Stimulated activated CD4-positive, alpha-beta T cell treated with anti-CD3 and anti-CD28 coated beads, Interleukin-1b, Interleukin-23, amount 100 ng/mL, for 24 hours (primary cell): ENCODE measurements around the gene UFC1.
A peak's percentile ranks its signal among the peaks of the same experiment; 100 is the strongest.

Experiments
- DNase-seq, 4 experiments: peaks; one replicate each; pipeline ENCODE4 v3.0.0-alpha.2; 2020; ENCODE audit warnings: low read depth in 4 of 4, low spot score in 1 of 4

Gene UFC1

DNA sequence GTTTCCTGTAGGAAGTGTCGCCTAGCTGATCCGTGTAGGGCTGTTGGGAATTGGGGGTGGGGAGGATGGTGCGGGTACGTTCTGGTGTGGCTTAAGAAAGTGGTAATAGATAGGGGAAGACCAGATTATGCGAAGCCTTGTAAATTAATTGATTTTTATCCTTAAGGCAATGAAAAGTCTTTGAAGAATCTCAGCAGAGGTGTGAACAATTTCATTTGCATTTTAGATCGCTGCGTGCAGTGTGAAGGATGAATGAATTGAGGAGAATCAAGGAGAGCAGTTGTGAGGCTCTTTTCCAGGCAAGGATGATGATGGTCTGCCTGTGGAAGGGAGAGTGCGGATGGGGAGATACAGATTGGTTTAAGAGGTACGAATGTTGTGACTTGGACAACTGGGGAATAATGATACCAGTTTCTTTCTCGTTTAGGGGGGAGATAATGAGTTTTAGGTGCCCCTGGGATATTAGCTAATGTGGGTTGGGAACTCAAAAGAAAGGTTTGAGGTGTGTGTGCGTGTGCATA is 20.5 kb upstream of the UFC1 start:
- DNase-seq = no peak

DNA sequence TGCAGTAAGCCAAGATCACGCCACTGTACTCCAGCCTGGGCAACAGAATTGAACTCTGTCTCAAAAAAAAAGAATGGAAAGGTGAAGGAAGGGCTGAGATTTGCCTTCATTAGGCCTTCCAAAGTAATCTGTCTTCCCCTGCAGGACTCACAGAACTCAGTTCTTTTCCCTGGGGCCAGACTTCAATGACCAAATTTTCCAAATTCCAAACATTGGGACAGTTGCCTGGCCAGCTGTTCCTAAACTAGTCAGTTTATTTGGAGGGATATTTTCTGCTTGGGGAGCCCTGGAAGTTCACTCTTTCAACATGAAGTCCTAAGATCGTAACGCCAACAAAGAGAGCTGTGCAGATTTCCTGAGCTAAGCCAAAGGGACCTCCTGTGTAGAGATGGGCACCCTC is 15.9 kb upstream of the UFC1 start:
- DNase-seq = no peak

DNA sequence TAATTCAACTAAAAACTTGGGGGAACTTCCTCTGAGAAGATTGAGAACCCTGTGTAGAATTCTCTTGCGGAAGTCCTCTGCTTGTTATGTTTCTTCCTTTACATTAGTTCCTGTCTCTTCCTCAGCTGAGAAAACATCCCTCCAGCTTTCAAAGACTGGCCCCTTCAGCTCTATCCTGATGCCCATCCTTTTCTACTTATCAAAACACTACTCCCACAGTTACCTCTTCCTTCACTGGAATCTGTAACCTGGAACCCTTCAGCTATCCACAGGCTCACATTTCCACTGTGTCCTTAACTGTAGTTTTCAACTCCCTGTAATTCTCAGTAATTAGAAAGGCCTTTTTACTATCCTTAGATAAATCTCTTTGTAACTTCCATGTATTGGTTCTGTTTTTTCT is 15.3 kb upstream of the UFC1 start:
- DNase-seq = no peak

DNA sequence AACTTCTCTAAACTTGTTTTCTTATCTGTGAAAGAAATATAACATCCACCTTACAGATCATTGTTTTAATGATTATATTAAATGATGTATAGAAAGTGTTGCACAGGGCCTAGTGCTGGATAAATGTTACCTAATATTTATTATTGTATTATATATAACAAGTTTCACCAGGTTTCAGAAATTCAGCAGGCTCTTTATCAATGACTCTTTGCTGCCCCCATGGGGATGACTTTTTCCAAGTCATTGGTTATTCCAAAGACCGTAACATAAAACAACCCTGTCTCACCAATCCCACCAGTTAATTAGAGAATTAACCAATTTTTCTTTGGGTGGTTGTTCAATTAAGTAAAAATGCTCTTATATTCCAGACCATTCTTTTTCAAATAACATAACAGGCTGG is 14.0 kb upstream of the UFC1 start:
- no peak for DNase-seq

DNA sequence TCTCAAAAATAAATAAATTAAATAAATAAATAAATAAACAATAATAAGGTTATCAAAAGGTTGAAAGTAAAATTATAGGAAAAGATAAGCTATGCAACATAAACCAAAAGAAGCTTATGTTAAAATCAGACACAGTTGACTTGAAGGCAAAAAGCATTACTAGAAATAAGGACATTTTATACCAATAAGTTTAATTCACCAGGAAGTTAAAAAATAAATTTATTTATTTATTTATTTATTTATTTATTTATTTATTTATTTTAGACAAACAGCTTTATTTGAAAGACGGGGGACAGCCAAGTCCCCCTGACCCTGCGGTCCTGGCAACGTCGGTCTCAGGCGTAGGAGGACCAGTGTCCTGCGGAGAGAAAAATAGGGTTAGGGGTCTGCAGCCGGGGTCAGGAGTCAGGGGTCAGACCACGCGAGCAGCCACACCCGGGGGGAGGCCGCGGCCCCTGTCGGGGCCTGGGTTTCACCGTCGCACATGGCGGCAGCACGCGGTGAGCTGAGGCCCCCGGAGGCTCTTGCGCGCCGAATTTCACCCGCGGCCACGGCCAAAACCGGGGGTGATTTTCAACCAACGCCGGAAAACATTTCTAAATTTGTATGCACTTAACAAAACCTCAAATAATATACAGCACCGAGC is 12.9 kb upstream of the UFC1 start:
- DNase-seq = no peak

DNA sequence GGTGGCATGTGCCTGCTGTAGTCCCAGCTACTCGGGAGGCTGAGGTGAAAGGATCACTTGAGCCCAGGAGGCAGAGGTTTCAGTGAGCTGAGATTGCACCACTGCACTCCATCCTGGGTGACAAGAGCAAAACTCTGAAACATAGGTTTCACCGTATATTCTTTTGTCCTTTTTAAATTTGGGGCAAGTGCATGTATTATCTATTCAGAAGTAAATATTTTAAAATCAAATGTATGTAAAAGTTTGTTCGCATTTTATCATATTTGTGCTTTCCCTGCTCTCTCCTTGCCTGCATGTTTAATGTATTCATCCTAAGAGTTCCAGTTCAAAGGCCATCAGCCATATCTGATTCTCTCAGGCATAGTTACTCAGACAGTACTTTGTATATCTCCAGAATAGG is 7.9 kb upstream of the UFC1 start:
- no peak for DNase-seq

DNA sequence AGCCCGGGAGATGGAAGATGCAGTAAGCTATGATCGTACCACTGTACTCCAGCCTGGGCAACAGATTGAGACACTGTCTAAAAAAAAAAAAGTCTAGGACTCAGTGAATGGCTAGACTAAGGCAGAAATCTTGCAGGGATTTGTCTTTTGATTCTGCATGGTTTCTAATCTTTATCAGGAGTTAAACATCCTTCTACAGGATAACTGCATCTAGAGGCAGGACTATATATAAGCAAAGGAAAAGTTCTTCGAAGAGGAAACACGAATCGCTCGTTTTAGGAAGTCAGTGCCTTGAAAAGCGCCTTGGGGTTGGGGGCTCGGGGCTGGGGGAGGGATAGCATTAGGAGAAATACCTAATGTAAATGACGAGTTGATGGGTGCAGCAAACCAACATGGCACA is 602 bp upstream of the UFC1 start:
- DNase-seq = no peak

DNA sequence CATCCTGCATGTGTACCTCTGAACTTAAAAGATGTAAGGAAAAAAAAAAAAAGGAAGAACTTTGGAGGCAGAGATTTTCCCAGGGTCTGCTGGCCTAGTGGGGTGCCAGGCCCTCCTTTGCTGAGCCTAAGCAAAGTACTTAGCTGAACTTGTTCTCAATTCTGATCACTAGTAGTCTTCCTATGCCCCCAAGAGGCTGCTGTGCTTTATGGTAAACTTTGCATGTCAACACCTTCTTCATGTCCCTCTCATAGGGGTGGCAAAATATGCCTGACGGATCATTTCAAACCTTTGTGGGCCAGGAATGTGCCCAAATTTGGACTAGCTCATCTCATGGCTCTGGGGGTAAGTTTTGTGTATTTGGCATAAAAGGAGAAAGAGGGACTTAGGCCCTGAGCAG is 4.1 kb downstream of the UFC1 start:
- no peak for DNase-seq

DNA sequence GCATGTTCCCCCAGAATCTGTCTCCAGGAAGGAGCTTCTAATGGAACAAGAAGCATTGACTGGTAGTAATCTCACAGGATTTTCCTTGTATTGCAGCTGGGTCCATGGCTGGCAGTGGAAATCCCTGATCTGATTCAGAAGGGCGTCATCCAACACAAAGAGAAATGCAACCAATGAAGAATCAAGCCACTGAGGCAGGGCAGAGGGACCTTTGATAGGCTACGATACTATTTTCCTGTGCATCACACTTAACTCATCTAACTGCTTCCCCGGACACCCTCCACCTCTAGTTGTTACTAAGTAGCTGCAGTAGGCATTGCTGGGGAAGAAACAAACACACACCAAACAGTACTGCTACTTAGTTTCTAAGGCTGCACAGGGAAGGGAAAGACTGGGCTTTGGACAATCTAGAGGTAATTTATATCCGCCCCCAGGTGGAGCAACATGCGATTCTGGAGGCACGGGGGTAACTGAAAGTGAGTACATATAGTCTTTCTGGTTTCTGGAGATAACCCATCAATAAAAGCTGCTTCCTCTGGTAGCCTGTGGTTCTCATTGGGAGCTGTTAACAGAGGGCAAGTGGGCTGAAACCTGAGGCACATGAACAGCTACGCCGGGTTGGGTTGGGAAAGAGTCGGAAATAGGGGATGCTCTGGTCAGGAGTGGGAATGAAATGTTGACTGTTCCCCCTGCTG is 4.7 kb downstream of the UFC1 start:
- DNase-seq = no peak

DNA sequence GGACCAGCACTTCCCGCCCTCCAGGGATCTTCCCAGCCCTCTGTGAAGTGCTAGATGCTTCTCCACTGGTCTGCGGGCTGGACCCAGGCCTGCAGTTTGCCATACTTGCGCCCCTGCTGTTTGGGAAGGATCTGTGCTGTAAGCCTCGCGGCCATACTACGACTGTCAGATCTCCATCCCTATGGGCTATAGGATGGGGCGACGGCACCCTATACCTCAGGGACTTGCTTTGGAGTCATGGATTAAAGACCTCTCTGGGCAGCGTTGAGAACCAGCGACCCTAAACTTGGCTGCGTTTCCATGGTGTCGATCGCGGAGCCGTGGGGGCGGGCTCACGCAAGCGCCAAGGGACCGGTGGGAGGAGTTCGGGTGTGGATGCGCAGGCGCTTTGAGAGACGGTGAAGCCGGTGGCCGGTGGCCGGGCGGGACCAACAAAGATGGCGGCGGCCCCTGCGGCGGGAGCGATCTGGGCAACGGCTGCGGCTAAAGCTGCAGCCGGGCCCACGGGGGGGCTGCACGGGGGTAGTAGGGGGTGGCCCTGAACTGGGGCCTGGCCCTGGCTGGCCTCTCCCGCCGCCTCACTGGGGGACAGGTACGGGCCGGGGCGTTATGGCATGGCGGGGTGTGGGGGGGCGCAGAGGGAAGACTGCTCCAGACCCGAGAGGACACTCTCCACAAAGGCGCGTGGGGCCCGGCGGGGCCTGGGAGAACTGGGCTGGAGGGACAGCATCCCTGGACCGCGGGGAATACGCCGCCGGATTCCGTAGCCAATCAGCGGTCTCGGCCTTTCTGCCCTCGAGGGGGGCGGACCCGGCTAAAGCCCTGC is 5.5 kb downstream of the UFC1 start, which contains the start of gene USP21:
Gene USP21, plus strand, starts transcription at position 414 of the 826 bp plus-strand sequence. CDS start 1,141 bp downstream, outside the sequence.
- DNase-seq = peak; percentile 79 to 89 (median 84)

DNA sequence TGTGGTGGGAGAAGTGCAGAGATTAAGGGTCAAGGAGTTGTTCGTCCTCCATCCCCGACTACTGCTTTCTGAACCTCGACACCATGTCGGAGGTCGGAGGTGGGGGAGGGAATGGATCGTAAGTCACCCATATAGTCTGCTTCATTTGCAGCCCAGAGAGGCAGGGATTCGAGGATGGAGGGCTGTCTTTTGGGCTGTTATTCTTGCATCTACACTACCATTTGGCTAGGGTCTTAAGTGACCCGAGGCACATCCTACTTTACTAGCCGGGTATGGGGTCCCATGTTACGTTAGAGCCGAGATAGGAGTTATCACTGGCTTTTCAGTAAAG is 6.1 kb downstream of the UFC1 start:
- DNase-seq = no peak

DNA sequence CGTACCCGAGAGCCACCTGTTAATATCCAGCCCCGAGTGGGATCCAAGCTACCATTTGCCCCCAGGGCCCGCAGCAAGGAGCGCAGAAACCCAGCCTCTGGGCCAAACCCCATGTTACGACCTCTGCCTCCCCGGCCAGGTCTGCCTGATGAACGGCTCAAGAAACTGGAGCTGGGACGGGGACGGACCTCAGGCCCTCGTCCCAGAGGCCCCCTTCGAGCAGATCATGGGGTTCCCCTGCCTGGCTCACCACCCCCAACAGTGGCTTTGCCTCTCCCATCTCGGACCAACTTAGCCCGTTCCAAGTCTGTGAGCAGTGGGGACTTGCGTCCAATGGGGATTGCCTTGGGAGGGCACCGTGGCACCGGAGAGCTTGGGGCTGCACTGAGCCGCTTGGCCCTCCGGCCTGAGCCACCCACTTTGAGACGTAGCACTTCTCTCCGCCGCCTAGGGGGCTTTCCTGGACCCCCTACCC is 6.9 kb downstream of the UFC1 start:
- DNase-seq = no peak

DNA sequence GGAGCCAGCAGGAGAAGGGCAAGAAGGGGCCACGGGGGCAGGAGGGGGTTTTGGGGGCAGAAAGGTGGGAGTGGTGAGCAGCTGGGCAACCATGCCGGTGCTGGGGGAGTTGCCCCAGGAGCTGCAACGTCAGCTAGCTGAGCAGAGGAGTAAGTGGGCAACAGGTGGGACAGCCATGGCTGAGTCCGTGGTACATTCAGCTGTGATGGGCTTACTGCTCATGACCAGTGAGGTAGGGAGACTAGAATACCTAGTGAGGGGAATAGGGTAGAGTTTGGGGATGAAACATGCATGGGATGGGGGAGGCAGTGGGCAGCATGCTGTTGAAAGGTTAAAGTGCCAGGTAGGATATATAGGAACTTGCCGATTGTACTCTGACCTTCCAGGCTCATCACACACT is 7.9 kb downstream of the UFC1 start:
- no peak for DNase-seq

DNA sequence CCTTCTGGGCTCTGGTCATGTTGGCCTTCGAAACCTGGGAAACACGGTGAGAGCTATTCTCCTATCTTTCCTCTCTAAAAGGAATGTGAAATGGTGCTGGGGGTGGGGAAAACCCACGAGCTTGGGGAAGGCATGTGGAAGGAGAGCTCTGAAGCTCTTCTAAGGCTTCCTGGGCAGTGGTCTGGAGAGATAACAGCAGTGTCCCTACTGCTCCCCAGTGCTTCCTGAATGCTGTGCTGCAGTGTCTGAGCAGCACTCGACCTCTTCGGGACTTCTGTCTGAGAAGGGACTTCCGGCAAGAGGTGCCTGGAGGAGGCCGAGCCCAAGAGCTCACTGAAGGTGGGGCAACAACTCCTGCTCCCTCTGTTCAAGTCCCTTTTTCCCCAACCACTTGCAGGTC is 8.3 kb downstream of the UFC1 start:
- no peak for DNase-seq

DNA sequence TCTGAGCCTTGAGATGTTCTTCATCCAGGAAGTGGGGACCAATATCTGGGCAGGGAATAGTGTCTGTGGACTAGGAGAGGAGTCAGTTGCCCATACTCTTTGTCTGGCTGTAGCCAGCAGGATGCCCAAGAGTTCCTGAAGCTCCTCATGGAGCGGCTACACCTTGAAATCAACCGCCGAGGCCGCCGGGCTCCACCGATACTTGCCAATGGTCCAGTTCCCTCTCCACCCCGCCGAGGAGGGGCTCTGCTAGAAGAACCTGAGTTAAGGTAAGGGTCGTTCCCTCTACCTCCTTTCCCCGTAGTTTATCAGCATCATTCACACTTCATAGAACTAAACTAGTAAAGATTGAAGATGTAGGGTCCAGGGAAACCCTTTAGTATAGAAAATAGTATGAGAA is 9.0 kb downstream of the UFC1 start:
- no peak for DNase-seq

DNA sequence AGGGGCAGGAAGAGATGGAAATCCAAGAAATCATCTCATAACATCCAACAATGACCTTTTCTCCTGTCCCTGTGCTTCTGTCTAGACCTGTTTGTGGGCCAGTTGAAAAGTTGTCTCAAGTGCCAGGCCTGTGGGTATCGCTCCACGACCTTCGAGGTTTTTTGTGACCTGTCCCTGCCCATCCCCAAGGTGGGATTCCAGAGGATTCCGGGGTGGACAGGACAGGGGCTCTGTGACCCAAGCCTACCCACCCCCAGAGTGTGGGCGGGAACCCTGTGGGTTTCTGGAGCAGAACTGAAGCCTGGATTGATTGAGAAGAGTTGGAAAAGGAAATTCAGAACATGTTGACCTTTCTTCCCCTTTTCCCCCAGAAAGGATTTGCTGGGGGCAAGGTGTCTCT is 10.0 kb downstream of the UFC1 start:
- no peak for DNase-seq

DNA sequence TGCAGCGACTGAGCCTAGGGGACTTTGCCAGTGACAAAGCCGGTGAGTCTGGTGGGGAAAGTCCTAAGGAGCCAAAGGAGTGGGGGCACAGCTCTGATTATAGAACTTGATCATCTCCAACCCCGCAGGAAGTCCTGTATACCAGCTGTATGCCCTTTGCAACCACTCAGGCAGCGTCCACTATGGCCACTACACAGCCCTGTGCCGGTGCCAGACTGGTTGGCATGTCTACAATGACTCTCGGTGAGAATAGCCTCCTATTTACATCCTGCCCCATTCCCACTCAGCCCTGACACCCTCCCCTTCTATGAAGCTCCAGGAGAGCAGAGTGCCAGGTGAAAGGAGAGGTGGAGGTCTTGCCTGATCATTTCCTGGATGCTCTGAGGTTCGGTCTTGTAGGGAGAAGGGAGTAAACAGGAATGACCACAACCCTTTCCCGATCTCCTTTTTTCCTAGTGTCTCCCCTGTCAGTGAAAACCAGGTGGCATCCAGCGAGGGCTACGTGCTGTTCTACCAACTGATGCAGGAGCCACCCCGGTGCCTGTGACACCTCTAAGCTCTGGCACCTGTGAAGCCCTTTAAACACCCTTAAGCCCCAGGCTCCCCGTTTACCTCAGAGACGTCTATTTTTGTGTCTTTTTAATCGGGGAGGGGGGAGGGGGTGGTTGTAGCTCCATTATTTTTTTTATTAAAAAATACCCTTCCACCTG is 11.3 kb downstream of the UFC1 start:
- DNase-seq = no peak

DNA sequence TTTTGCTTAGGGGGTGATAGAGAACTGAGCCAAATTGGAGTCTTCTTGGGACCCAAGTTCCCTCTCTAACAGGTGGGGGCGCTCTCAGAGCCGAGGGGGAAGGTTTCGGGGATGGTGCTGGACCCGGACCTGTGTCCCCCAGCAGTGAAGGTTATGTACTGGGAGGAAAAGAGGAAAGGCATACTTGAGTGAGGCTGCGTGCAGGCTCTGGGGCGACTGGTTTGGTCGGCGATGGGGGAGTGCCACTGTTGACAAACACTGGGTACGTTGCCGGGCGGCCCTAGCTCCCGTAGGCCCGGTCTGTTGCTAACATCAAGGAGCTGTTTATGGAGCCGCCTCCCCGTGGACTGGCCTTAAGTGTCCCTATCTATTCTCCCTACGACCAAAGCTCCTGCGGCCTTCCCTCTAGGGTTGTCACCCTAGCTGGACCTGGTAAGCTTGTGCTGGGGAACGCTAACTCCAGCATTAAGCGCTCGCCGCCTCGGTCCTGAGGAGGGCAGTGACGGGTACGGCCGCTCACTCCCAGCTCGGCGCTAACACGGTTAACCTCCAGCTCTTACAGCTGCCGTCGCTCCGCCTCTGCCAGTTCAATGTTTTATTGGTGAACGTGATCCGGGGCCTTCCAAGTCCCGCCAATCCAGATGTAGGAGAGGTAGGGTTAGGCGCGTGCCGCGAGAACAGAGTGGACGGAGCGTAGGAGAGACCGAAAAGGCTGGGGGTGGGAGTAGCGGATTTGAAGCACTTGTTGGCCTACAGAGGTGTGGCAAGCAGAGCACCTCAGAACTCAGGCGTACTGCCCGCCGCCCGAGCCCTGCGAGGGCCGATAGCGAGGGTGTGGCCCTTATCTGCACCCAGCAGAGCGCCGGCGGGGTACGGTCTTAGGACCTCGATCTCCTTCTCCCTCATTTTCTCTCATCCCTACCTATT is 12.2 kb downstream of the UFC1 start, which contains the start of gene PPOX:
Gene PPOX, plus strand, starts transcription at position 685 of the 927 bp plus-strand sequence. CDS start 422 bp downstream, outside the sequence.
- DNase-seq = peak; percentile 71 to 90 (median 82)

DNA sequence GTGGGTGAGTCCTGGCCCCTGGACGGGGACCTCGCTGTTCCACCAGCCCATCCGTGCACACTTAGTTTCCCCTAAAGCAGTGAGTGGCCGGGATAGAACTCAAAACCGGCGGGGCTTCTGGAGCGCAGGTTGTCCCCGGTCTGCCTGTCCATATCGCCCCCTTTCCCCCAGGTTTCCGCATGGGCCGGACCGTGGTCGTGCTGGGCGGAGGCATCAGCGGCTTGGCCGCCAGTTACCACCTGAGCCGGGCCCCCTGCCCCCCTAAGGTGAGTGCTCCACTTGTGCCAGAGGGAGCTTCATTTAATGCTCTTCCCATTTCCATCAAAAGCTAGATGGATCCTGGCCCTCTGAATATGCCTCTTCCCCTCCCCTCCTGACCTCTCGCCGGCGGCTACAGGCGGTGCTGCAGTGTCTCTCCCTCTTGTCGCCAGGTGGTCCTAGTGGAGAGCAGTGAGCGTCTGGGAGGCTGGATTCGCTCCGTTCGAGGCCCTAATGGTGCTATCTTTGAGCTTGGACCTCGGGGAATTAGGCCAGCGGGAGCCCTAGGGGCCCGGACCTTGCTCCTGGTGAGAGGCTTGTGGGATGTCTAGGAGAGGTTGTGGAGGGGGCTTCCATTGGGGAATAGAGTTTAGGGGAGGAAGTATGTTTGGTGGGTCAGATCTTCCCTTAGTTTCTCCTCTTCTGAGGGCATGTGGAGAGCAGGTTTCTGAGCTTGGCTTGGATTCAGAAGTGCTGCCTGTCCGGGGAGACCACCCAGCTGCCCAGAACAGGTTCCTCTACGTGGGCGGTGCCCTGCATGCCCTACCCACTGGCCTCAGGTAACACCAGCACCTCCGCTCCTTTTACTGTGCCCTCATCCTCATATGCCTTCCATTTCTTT is 13.1 kb downstream of the UFC1 start:
- no peak for DNase-seq
